Tibial nerve (tissue), 4 donors: ENCODE data around the gene PODXL.

ENCODE experiments used
- EP300 ChIP-seq, 2 donors: sonication (generic); formaldehyde crosslinking; IDR thresholded peaks; one replicate each; pipeline ENCODE4 v1.6.1; 2017; ENCODE audit warnings: antibody characterized with exemption in 2 of 2, mild to moderate bottlenecking in 1 of 2
- TF ChIP-seq, protein P1 (sequence below), 5 experiments: fragments of 200-600 bp in 3 of 5; fragments of 450-650 bp in 2 of 5; sonication (generic) in 3 of 5; IDR thresholded peaks; one replicate each; pipeline ENCODE4 v1.5.1; 2016 to 2019; ENCODE audit warnings: antibody characterized with exemption in 5 of 5, mild to moderate bottlenecking in 3 of 5, moderate library complexity in 2 of 5

DNA sequence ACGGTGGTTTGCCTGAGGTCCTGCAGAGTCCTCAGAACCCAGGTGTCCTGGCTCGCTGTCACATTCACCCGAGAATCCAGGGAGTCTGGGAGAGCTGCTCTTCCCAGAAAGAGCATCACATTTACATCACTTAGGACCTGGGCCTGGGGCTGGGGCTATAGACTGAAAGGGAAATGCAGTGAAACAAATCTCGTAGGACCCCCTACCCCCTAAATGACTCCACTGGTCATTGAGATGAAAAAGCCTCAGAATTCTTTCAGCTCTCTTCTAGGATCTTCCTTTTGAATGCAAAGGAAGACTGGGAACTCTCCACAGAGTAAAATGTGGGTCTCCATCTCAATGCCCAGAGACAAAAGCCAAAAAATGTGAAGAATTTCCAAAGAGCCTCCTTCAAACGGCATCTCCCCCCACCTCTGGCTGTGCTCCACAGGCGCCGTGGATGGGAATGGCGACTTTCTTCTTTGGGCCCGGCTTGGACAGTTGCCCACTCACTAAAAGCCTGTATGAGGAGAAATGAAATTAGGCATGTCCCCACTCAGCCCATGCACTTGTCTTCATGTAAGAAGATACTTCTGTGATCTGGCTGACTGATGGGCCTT lies 49.0 kb upstream of the PODXL start:
- no peak for TF ChIP-seq EP300 (IDR thresholded peaks at IDR 0.05)
- TF ChIP-seq, protein P1, sequence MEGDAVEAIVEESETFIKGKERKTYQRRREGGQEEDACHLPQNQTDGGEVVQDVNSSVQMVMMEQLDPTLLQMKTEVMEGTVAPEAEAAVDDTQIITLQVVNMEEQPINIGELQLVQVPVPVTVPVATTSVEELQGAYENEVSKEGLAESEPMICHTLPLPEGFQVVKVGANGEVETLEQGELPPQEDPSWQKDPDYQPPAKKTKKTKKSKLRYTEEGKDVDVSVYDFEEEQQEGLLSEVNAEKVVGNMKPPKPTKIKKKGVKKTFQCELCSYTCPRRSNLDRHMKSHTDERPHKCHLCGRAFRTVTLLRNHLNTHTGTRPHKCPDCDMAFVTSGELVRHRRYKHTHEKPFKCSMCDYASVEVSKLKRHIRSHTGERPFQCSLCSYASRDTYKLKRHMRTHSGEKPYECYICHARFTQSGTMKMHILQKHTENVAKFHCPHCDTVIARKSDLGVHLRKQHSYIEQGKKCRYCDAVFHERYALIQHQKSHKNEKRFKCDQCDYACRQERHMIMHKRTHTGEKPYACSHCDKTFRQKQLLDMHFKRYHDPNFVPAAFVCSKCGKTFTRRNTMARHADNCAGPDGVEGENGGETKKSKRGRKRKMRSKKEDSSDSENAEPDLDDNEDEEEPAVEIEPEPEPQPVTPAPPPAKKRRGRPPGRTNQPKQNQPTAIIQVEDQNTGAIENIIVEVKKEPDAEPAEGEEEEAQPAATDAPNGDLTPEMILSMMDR (IDR thresholded peaks at IDR 0.05): no peak
